Measurements from ENCODE around the gene SNAP23. TPM values are rescaled to one million over a fixed set of nuclear protein-coding genes. Genes with fewer than 3 reads are reported as not detected.
A peak's percentile ranks its signal among the peaks of the same experiment; 100 is the strongest.

Gene SNAP23
- 10 to 100 TPM; 49.0 to 54.2 TPM for total RNA-seq

- Mint-ChIP-seq H3K27ac (peak within 1 kb of the TSS; percentile 91), H3K4me3 (peak within 1 kb of the TSS; percentile 96), H3K4me1 (ENCODE audit: low read depth) (peaks cover 48% of the 10 kb centered on the region), H3K36me3 (ENCODE audit: low read depth) (peaks cover 7% of the 10 kb centered on the region), H3K9me3 (ENCODE audit: insufficient read depth) (no peaks in the 10 kb centered on the region), H3K27me3 (ENCODE audit: low read depth) (no peaks in the 10 kb centered on the region)
- DNase-seq (peak; percentile 86), ATAC-seq (peak; percentile 96)
- ChIA-PET POLR2A (interaction anchor here (0.6 to 1.4 kb wide), 5 partner anchors 54 to 893 kb away, joined by 3 read pairs; no protein-coding TSS in a partner anchor), CTCF (interaction anchor here (1.6 to 1.7 kb wide), 2 partner anchors 86 to 154 kb away, joined by 5 read pairs; no protein-coding TSS in a partner anchor)
Observed at GRCh38 chr15:42495361-42496212, at the start of gene SNAP23. TSS of gene SNAP23 (plus strand) at chr15:42495634. CDS start at chr15:42511847, 16,213 bp downstream.

GRCh38 chr15:42447599-42447998 lies 47.8 kb upstream of the SNAP23 start:
- DNase-seq (no peak), ATAC-seq (no peak)
- no peaks in the 10 kb centered on the region for H3K9me3 Mint-ChIP-seq (ENCODE audit: insufficient read depth)
- H3K27me3 Mint-ChIP-seq (ENCODE audit: low read depth): no peaks in the 10 kb centered on the region
- H3K4me1 Mint-ChIP-seq (ENCODE audit: low read depth): no peaks in the 10 kb centered on the region
- H3K36me3 Mint-ChIP-seq (ENCODE audit: low read depth): peaks cover 42% of the 10 kb centered on the region
- no peak overlapping the region for H3K4me3 Mint-ChIP-seq
- POLR2A ChIA-PET: no interaction called here
- CTCF ChIA-PET: no interaction called here
- H3K27ac Mint-ChIP-seq: no peak overlapping the region

GRCh38 chr15:42448281-42448680 lies 47.2 kb upstream of the SNAP23 start:
- H3K27me3 Mint-ChIP-seq (ENCODE audit: low read depth): no peaks in the 10 kb centered on the region
- no peak overlapping the region for H3K4me3 Mint-ChIP-seq
- no peak overlapping the region for H3K27ac Mint-ChIP-seq
- CTCF ChIA-PET: no interaction called here
- H3K36me3 Mint-ChIP-seq (ENCODE audit: low read depth): peaks cover 44% of the 10 kb centered on the region
- POLR2A ChIA-PET: no interaction called here
- no peak for ATAC-seq
- no peaks in the 10 kb centered on the region for H3K9me3 Mint-ChIP-seq (ENCODE audit: insufficient read depth)
- no peaks in the 10 kb centered on the region for H3K4me1 Mint-ChIP-seq (ENCODE audit: low read depth)
- DNase-seq: no peak

GRCh38 chr15:42449770-42450424 lies 45.5 kb upstream of the SNAP23 start:
- H3K9me3 Mint-ChIP-seq (ENCODE audit: insufficient read depth): no peaks in the 10 kb centered on the region
- ChIA-PET CTCF (no interaction called here), POLR2A (no interaction called here)
- no peak overlapping the region for H3K4me3 Mint-ChIP-seq
- ATAC-seq: no peak
- H3K27me3 Mint-ChIP-seq (ENCODE audit: low read depth): no peaks in the 10 kb centered on the region
- no peak overlapping the region for H3K27ac Mint-ChIP-seq
- H3K4me1 Mint-ChIP-seq (ENCODE audit: low read depth): no peaks in the 10 kb centered on the region
- DNase-seq: no peak
- H3K36me3 Mint-ChIP-seq (ENCODE audit: low read depth): peaks cover 36% of the 10 kb centered on the region

- no peak for DNase-seq
- POLR2A ChIA-PET: no interaction called here
- Mint-ChIP-seq H3K27me3 (ENCODE audit: low read depth) (no peaks in the 10 kb centered on the region), H3K9me3 (ENCODE audit: insufficient read depth) (no peaks in the 10 kb centered on the region), H3K36me3 (ENCODE audit: low read depth) (peaks cover 31% of the 10 kb centered on the region), H3K4me1 (ENCODE audit: low read depth) (no peaks in the 10 kb centered on the region), H3K27ac (no peak overlapping the region), H3K4me3 (no peak overlapping the region)
- ATAC-seq: no peak
- CTCF ChIA-PET: no interaction called here
Observed at GRCh38 chr15:42450425-42450790, 45.0 kb upstream of the SNAP23 start.

GRCh38 chr15:42453826-42454225 lies 41.6 kb upstream of the SNAP23 start:
- DNase-seq (no peak), ATAC-seq (no peak)
- Mint-ChIP-seq H3K27ac (no peak overlapping the region), H3K9me3 (ENCODE audit: insufficient read depth) (no peaks in the 10 kb centered on the region), H3K4me3 (no peak overlapping the region), H3K36me3 (ENCODE audit: low read depth) (peaks cover 26% of the 10 kb centered on the region), H3K4me1 (ENCODE audit: low read depth) (no peaks in the 10 kb centered on the region), H3K27me3 (ENCODE audit: low read depth) (no peaks in the 10 kb centered on the region)
- POLR2A ChIA-PET: no interaction called here
- CTCF ChIA-PET: interaction anchor here (1.0 kb wide), 1 partner anchor 69 kb away, joined by 3 read pairs; no protein-coding TSS in a partner anchor

GRCh38 chr15:42456531-42456930 lies 38.9 kb upstream of the SNAP23 start:
- ATAC-seq: no peak
- POLR2A ChIA-PET: no interaction called here

GRCh38 chr15:42456971-42457370 lies 38.5 kb upstream of the SNAP23 start:
- ATAC-seq (no peak), DNase-seq (no peak)
- H3K9me3 Mint-ChIP-seq (ENCODE audit: insufficient read depth): no peaks in the 10 kb centered on the region
- ChIA-PET CTCF (interaction anchor here (0.6 kb wide), 1 partner anchor 909 kb away, joined by 3 read pairs; no protein-coding TSS in a partner anchor), POLR2A (no interaction called here)
- no peaks in the 10 kb centered on the region for H3K27me3 Mint-ChIP-seq (ENCODE audit: low read depth)
- H3K36me3 Mint-ChIP-seq (ENCODE audit: low read depth): peaks cover 2% of the 10 kb centered on the region
- no peak overlapping the region for H3K4me3 Mint-ChIP-seq
- no peak overlapping the region for H3K27ac Mint-ChIP-seq
- no peaks in the 10 kb centered on the region for H3K4me1 Mint-ChIP-seq (ENCODE audit: low read depth)

More at GRCh38 chr15:42456531-42456930, 38.9 kb upstream of the SNAP23 start:
- CTCF ChIA-PET: interaction anchor here (0.6 to 1.1 kb wide), 2 partner anchors 11 to 910 kb away, joined by 3 to 4 read pairs; no protein-coding TSS in a partner anchor
- Mint-ChIP-seq H3K9me3 (ENCODE audit: insufficient read depth) (no peaks in the 10 kb centered on the region), H3K36me3 (ENCODE audit: low read depth) (peaks cover 5% of the 10 kb centered on the region), H3K27me3 (ENCODE audit: low read depth) (no peaks in the 10 kb centered on the region), H3K4me3 (no peak overlapping the region), H3K4me1 (ENCODE audit: low read depth) (no peaks in the 10 kb centered on the region), H3K27ac (no peak overlapping the region)
- no peak for DNase-seq

GRCh38 chr15:42457445-42458442 lies 37.7 kb upstream of the SNAP23 start:
- Mint-ChIP-seq H3K9me3 (ENCODE audit: insufficient read depth) (no peaks in the 10 kb centered on the region), H3K4me3 (no peak overlapping the region), H3K27ac (no peak overlapping the region), H3K36me3 (ENCODE audit: low read depth) (peaks cover 2% of the 10 kb centered on the region), H3K4me1 (ENCODE audit: low read depth) (no peaks in the 10 kb centered on the region), H3K27me3 (ENCODE audit: low read depth) (no peaks in the 10 kb centered on the region)
- ChIA-PET CTCF (no interaction called here), POLR2A (no interaction called here)
- no peak for ATAC-seq
- no peak for DNase-seq

GRCh38 chr15:42461261-42461660 lies 34.2 kb upstream of the SNAP23 start:
- no peaks in the 10 kb centered on the region for H3K4me1 Mint-ChIP-seq (ENCODE audit: low read depth)
- ATAC-seq (no peak), DNase-seq (no peak)
- H3K4me3 Mint-ChIP-seq: no peak overlapping the region
- CTCF ChIA-PET: interaction anchor here (1.2 kb wide), 1 partner anchor 11 kb away, joined by 5 read pairs; no protein-coding TSS in a partner anchor
- H3K27ac Mint-ChIP-seq: no peak overlapping the region
- POLR2A ChIA-PET: no interaction called here
- H3K27me3 Mint-ChIP-seq (ENCODE audit: low read depth): no peaks in the 10 kb centered on the region
- H3K36me3 Mint-ChIP-seq (ENCODE audit: low read depth): peaks cover 11% of the 10 kb centered on the region
- no peaks in the 10 kb centered on the region for H3K9me3 Mint-ChIP-seq (ENCODE audit: insufficient read depth)

- CTCF ChIA-PET: no interaction called here
- Mint-ChIP-seq H3K4me3 (no peak overlapping the region), H3K27me3 (ENCODE audit: low read depth) (no peaks in the 10 kb centered on the region), H3K9me3 (ENCODE audit: insufficient read depth) (no peaks in the 10 kb centered on the region), H3K27ac (no peak overlapping the region), H3K4me1 (ENCODE audit: low read depth) (no peaks in the 10 kb centered on the region), H3K36me3 (ENCODE audit: low read depth) (peaks cover 19% of the 10 kb centered on the region)
- DNase-seq: no peak
- ATAC-seq: no peak
- POLR2A ChIA-PET: no interaction called here
Observed at GRCh38 chr15:42465520-42466259, 29.7 kb upstream of the SNAP23 start.

Data from activated CD8-positive, alpha-beta T cell treated with anti-CD3 and anti-CD28 coated beads, Interleukin-2, amount 10 ng/mL, durations not matched to agents 7 days and 5 days (primary cell).